HCT116 (cell line): ENCODE measurements around the gene LYPD5. TPM values are rescaled to one million over a fixed set of nuclear protein-coding genes. Genes with fewer than 3 reads are reported as not detected.

ENCODE experiments used
- ATAC-seq: fragments of 200-7000 bp; cut with Tn5 transposase; 2 replicates; pipeline ENCODE4 v1.9.1; 2020; ENCODE audit warnings: mild to moderate bottlenecking, moderate library complexity
- BruUV-seq: library from RNA; stranded (reverse); fragments of 400-500 nt; replicated peaks from 2 replicates; lab custom pipeline; 2021; lab: Mats Ljungman, UMichigan
- CTCF ChIA-PET: fragments of 300-600 bp; sonication (Branson Sonifier 250); formaldehyde crosslinking; loops from one replicate; lab custom pipeline; 2021; ENCODE audit warnings: antibody characterized with exemption; lab: Charles Lee
- POLR2A ChIA-PET: fragments of 300-600, 350-600 bp; sonication (Branson Sonifier 250); formaldehyde crosslinking; loops from one replicate; lab custom pipeline; 2021; ENCODE audit warnings: antibody characterized with exemption; lab: Charles Lee
- RAD21 ChIA-PET, 2 experiments: fragments of 300-600 bp; sonication (Branson Sonifier 250); formaldehyde crosslinking; loops; one replicate each; lab custom pipeline; 2023; ENCODE audit warnings: low total read pairs in 2 of 2; ENCODE audit not compliant: uncharacterized antibody in 2 of 2, unreplicated experiment in 2 of 2, low non-redundant PET in 1 of 2; lab: Charles Lee
- DNase-seq: peaks from one replicate; pipeline ENCODE4 v3.0.0-alpha.2; 2010; ENCODE audit warnings: low read depth, low spot score
- H2AFZ ChIP-seq: fragments of 200-600 bp; shearing (Covaris generic), sonication (generic); 2 replicates; pipeline ENCODE4 v1.6.1; 2017; ENCODE audit warnings: low read depth, mixed run types, mixed read lengths, antibody characterized with exemption, low read length; ENCODE audit not compliant: poor library complexity, severe bottlenecking
- H3K27ac ChIP-seq: 2 replicates; pipeline ENCODE4 v1.5.1; 2012; ENCODE audit warnings: low read depth, low read length
- H3K27me3 ChIP-seq: fragments of 200-600 bp; sonication (generic); 2 replicates; pipeline ENCODE4 v1.6.1; 2016; ENCODE audit warnings: mixed run types, low read length, mixed read lengths; ENCODE audit not compliant: insufficient read depth
- H3K36me3 ChIP-seq, 2 experiments: fragments of 200-500 bp in 1 of 2; fragments of 200-600 bp in 1 of 2; sonication (Bioruptor generic) in 1 of 2; sonication (generic) in 1 of 2; 2 replicates each; pipeline versions ENCODE4 v1.5.1 to v1.6.1; 2014 to 2016; ENCODE audit warnings: low read length in 2 of 2, inconsistent platforms in 1 of 2, mixed read lengths in 1 of 2, mixed run types in 1 of 2; ENCODE audit not compliant: insufficient read depth in 2 of 2, control insufficient read depth in 1 of 2
- H3K4me1 ChIP-seq, 2 experiments: fragments of 200-600 bp in 1 of 2; sonication (generic) in 1 of 2; 2 replicates each; pipeline versions ENCODE4 v1.5.1 to v1.6.1; 2012 to 2017; ENCODE audit warnings: low read length in 2 of 2, inconsistent platforms in 1 of 2, mild to moderate bottlenecking in 1 of 2, mixed read lengths in 1 of 2, mixed run types in 1 of 2, moderate library complexity in 1 of 2; ENCODE audit not compliant: insufficient read depth in 2 of 2, control insufficient read depth in 1 of 2
- H3K4me2 ChIP-seq: fragments of 200-600 bp; sonication (generic); 2 replicates; pipeline ENCODE4 v1.6.1; 2017; ENCODE audit warnings: mixed run types, low read length, mixed read lengths
- H3K4me3 ChIP-seq, 2 experiments: fragments of 200-600 bp in 1 of 2; sonication (generic) in 1 of 2; replicated peaks in 1 of 2; 2 replicates each; pipeline ENCODE4 v1.5.1; 2011 to 2016; ENCODE audit warnings: low read length in 2 of 2, control low read depth in 1 of 2, low read depth in 1 of 2, mild to moderate bottlenecking in 1 of 2, mixed read lengths in 1 of 2, mixed run types in 1 of 2
- H3K79me2 ChIP-seq: fragments of 200-600 bp; sonication (generic); 2 replicates; pipeline ENCODE4 v1.6.1; 2017; ENCODE audit warnings: mild to moderate bottlenecking, mixed run types, low read length, moderate library complexity, mixed read lengths; ENCODE audit not compliant: insufficient read depth
- H3K9ac ChIP-seq: fragments of 200-600 bp; sonication (generic); 2 replicates; pipeline ENCODE4 v1.6.1; 2016; ENCODE audit warnings: low read length, mixed read lengths
- H3K9me2 ChIP-seq: fragments of 200-600 bp; sonication (generic), shearing (Covaris generic); 2 replicates; pipeline ENCODE4 v1.6.1; 2017; ENCODE audit warnings: mixed run types, mild to moderate bottlenecking, moderate library complexity; ENCODE audit not compliant: insufficient read depth
- H3K9me3 ChIP-seq, 2 experiments: fragments of 200-500 bp in 1 of 2; fragments of 200-600 bp in 1 of 2; sonication (Bioruptor generic) in 1 of 2; sonication (generic) in 1 of 2; 2 replicates each; pipeline ENCODE4 v1.6.1; 2014 to 2017; ENCODE audit warnings: low read length in 2 of 2, mixed read lengths in 2 of 2, inconsistent platforms in 1 of 2, low read depth in 1 of 2, mild to moderate bottlenecking in 1 of 2, mixed run types in 1 of 2, moderate library complexity in 1 of 2; ENCODE audit not compliant: control insufficient read depth in 1 of 2, insufficient read depth in 1 of 2
- H4K20me1 ChIP-seq: fragments of 200-600 bp; sonication (generic), shearing (Covaris generic); 2 replicates; pipeline ENCODE4 v1.6.1; 2017; ENCODE audit warnings: mixed run types, mild to moderate bottlenecking, moderate library complexity; ENCODE audit not compliant: insufficient read depth
- ATF3 ChIP-seq: IDR thresholded peaks from 2 replicates; pipeline ENCODE4 v1.6.1; 2012
- CBX3 ChIP-seq: IDR thresholded peaks from 2 replicates; pipeline ENCODE4 v1.6.1; 2012; ENCODE audit warnings: low read depth
- CEBPB ChIP-seq: IDR thresholded peaks from 2 replicates; pipeline ENCODE4 v1.6.1; 2012; ENCODE audit warnings: low read depth
- CTCF ChIP-seq, 3 experiments: fragments of 200-600 bp in 1 of 3; sonication (generic) in 1 of 3; IDR thresholded peaks in 2 of 3; conservative IDR thresholded peaks in 1 of 3; 2 replicates each; pipeline ENCODE4 v1.5.1; 2012 to 2017; ENCODE audit warnings: low read depth in 2 of 3, low read length in 2 of 3, antibody characterized with exemption in 1 of 3, borderline replicate concordance in 1 of 3, control low read depth in 1 of 3, mild to moderate bottlenecking in 1 of 3, mixed read lengths in 1 of 3, mixed run types in 1 of 3, moderate library complexity in 1 of 3; ENCODE audit not compliant: insufficient read depth in 1 of 3
- EGR1 ChIP-seq: IDR thresholded peaks from 2 replicates; pipeline ENCODE4 v1.6.1; 2012; ENCODE audit warnings: low read depth
- EZH2phosphoT487 ChIP-seq: fragments of 200-600 bp; IDR thresholded peaks from 2 replicates; pipeline ENCODE4 v1.6.1; 2018; ENCODE audit warnings: antibody characterized with exemption, borderline replicate concordance
- FOSL1 ChIP-seq: IDR thresholded peaks from 2 replicates; pipeline ENCODE4 v1.6.1; 2012; ENCODE audit warnings: low read depth
- JUND ChIP-seq: IDR thresholded peaks from 2 replicates; pipeline ENCODE4 v1.6.1; 2012
- POLR2AphosphoS5 ChIP-seq: IDR thresholded peaks from 2 replicates; pipeline ENCODE4 v1.6.1; 2011; ENCODE audit warnings: mild to moderate bottlenecking, low read depth, low read length, moderate library complexity
- SIN3A ChIP-seq: IDR thresholded peaks from 2 replicates; pipeline ENCODE4 v1.6.1; 2012; ENCODE audit warnings: low read depth
- SP1 ChIP-seq: IDR thresholded peaks from 2 replicates; pipeline ENCODE4 v1.6.1; 2012; ENCODE audit warnings: low read depth
- SRF ChIP-seq: IDR thresholded peaks from 2 replicates; pipeline ENCODE4 v1.6.1; 2012; ENCODE audit warnings: low read depth
- YY1 ChIP-seq: IDR thresholded peaks from 2 replicates; pipeline ENCODE4 v1.6.1; 2011; ENCODE audit warnings: low read length, low read depth, moderate library complexity, mild to moderate bottlenecking; ENCODE audit not compliant: insufficient replicate concordance; ENCODE audit errors: extremely low read depth
- ZBTB33 ChIP-seq: IDR thresholded peaks from 2 replicates; pipeline ENCODE4 v1.6.1; 2011; ENCODE audit warnings: mild to moderate bottlenecking, low read length, moderate library complexity; ENCODE audit not compliant: insufficient replicate concordance; ENCODE audit errors: extremely low read depth
- ZNF274 ChIP-seq: fragments of 200-500 bp; sonication (Bioruptor generic); IDR thresholded peaks from 2 replicates; pipeline ENCODE4 v1.6.1; 2014; ENCODE audit warnings: mild to moderate bottlenecking, low read depth, low read length, inconsistent platforms
- intact Hi-C: fragments of 100-400 bp; cut with micrococcal nuclease; formaldehyde crosslinking; loops from 2 replicates; pipeline ENCODE4 v1.10.0; 2022
- total RNA-seq: library from RNA; stranded (reverse); gene quantifications from one replicate; pipeline ENCODE4 v1.2.1, GENCODE V29; 2021; ENCODE audit not compliant: unreplicated experiment

The LYPD5 gene
- total RNA-seq, 1 experiment from 2014 or later = 7.6 TPM

- Histone ChIP-seq H3K4me1 (peaks cover 75 to 92% of the 10 kb centered on the region in 2 experiments), H2AFZ (no peak overlapping the region), H3K79me2 (peaks cover 58% of the 10 kb centered on the region), H3K9ac (peak overlapping the region; percentile 88), H3K36me3 (no peaks in the 10 kb centered on the region), H3K4me3 (peak overlapping the region; percentile 74), H3K9me2 (no peaks in the 10 kb centered on the region), H4K20me1 (no peaks in the 10 kb centered on the region), H3K4me2 (peak overlapping the region; percentile 88), H3K27me3 (no peaks in the 10 kb centered on the region), H3K9me3 (no peaks in the 10 kb centered on the region)
- DNase-seq (no peak), ATAC-seq (no peak)
- CTCF ChIA-PET = interaction anchor here (3.1 kb wide), 1 partner anchor 13 kb away, joined by 10 read pairs; no protein-coding TSS in a partner anchor
- BruUV-seq = no TSS peak
- no peak for TF ChIP-seq CTCF (IDR thresholded peaks at IDR 0.05 in 2 of 3, conservative IDR thresholded peaks at IDR 0.05 in 1 of 3; ENCODE audit: borderline replicate concordance in 1 of 3, insufficient read depth in 1 of 3, low read depth in 2 of 3, low read length in 2 of 3)
- no peak for TF ChIP-seq SIN3A
- no peak for TF ChIP-seq ZBTB33
- TF ChIP-seq CBX3 = no peak
- TF ChIP-seq CEBPB = no peak
- TF ChIP-seq EZH2phosphoT487 = no peak
- TF ChIP-seq JUND = no peak
- no peak for TF ChIP-seq FOSL1
- no peak for TF ChIP-seq ZNF274
- no peak for TF ChIP-seq SP1
- no peak for TF ChIP-seq POLR2AphosphoS5
- TF ChIP-seq ATF3 = no peak
- TF ChIP-seq EGR1 = no peak
- no peak for TF ChIP-seq SRF
- no peak for TF ChIP-seq YY1
- TF ChIP-seq, all 23 proteins: peak for 0
- POLR2A ChIA-PET = interaction anchor here (0.6 to 1.0 kb wide), 2 partner anchors 19 to 22 kb away, joined by 3 to 4 read pairs; no protein-coding TSS in a partner anchor
- peak overlapping the region; percentile 94 for H3K27ac ChIP-seq
- RAD21 ChIA-PET = no interaction called here
- intact Hi-C loops = loop anchor here (10.0 kb wide), 1 partner anchor 107 kb away; the partner anchor contains the start of gene PLAUR
Measured at GRCh38 chr19:43781630-43782310, 20.5 kb downstream of the LYPD5 start.
